Mammary epithelial cell (primary cell): ENCODE results near the gene RMP24.

Experiments
- CTCF ChIP-seq, 2 donors: IDR thresholded peaks in 1 of 2; conservative IDR thresholded peaks in 1 of 2; 2 replicates each; pipeline ENCODE4 v1.5.1; 2011 to 2012; ENCODE audit warnings: inconsistent platforms in 2 of 2, low read length in 2 of 2, mild to moderate bottlenecking in 2 of 2, control low read depth in 1 of 2, low read depth in 1 of 2; ENCODE audit not compliant: insufficient read depth in 1 of 2; ENCODE audit errors: extremely low read depth in 1 of 2
- EZH2 ChIP-seq: IDR thresholded peaks from 2 replicates; pipeline ENCODE4 v1.6.1; 2012; ENCODE audit warnings: low read length, inconsistent platforms, borderline replicate concordance

DNA sequence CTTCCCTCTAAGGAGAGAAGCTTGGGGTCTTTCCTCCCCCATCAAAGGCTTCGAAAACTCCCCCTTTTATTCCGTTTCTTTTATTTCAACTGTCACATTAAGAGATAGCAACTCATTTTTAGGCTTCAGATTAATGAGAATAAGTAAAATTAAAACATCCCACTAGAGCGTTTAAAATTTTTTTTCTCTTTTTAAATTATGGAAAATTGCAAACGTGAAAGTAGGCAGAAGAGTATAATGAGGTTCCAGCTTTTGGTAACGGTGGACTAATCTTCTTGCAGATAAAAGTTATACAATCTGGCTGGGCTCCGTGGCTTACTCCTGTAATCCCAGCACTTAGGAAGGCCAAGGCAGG lies 21.9 kb upstream of the RMP24 start:
- TF ChIP-seq EZH2 (no peak), CTCF (conservative IDR thresholded peaks at IDR 0.05 in 1 of 2, IDR thresholded peaks at IDR 0.05 in 1 of 2; ENCODE audit: extremely low read depth in 1 of 2, insufficient read depth in 1 of 2, low read depth in 1 of 2, low read length in 2 of 2) (no peak)
